ENCODE measurements around the gene ADAM11.

ADAM11 gene

DNA sequence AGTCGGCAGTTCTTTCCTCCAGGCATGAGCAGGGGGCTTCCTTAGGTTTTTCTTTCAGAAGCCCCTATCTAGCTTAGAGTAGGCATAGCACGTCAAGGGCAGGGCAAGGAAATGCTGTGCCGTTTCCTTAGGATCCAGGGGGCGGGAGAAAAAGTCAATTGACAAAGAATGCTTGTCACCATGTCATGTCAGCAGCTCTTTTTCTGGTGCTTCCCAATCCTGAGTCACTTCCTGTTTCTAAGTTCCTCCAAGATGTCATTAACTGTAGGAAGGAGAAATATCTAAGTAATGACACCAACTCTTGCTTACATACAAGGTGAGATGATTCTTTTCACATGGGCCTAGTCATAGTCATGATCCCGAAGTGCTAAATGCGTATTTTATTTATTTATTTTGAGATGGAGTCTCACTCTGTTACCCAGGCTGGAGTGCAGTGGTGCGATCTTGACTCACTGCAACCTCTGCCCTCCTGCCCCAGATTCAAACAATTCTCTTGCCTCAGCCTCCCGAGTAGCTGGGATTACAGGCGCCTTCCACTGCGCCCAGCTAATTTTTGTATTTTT, 36.1 kb downstream of the ADAM11 start (continued):
- TF ChIP-seq ZNF629 (tag by site-specific recombination; IDR thresholded peaks at IDR 0.05), result peak; percentile 91
- TF ChIP-seq ZNF658 (tag by site-specific recombination; IDR thresholded peaks at IDR 0.05), result no peak
- TF ChIP-seq ZNF155 (tag by site-specific recombination; IDR thresholded peaks at IDR 0.05), result no peak
- TF ChIP-seq, protein P1, sequence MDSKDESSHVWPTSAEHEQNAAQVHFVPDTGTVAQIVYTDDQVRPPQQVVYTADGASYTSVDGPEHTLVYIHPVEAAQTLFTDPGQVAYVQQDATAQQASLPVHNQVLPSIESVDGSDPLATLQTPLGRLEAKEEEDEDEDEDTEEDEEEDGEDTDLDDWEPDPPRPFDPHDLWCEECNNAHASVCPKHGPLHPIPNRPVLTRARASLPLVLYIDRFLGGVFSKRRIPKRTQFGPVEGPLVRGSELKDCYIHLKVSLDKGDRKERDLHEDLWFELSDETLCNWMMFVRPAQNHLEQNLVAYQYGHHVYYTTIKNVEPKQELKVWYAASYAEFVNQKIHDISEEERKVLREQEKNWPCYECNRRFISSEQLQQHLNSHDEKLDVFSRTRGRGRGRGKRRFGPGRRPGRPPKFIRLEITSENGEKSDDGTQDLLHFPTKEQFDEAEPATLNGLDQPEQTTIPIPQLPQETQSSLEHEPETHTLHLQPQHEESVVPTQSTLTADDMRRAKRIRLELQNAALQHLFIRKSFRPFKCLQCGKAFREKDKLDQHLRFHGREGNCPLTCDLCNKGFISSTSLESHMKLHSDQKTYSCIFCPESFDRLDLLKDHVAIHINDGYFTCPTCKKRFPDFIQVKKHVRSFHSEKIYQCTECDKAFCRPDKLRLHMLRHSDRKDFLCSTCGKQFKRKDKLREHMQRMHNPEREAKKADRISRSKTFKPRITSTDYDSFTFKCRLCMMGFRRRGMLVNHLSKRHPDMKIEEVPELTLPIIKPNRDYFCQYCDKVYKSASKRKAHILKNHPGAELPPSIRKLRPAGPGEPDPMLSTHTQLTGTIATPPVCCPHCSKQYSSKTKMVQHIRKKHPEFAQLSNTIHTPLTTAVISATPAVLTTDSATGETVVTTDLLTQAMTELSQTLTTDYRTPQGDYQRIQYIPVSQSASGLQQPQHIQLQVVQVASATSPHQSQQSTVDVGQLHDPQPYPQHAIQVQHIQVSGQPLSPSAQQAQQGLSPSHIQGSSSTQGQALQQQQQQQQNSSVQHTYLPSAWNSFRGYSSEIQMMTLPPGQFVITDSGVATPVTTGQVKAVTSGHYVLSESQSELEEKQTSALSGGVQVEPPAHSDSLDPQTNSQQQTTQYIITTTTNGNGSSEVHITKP (tag by site-specific recombination; IDR thresholded peaks at IDR 0.05), result peak; percentile 22; the same call in 1 of the 2 replicates
- TF ChIP-seq SP2 (tag by site-specific recombination; IDR thresholded peaks at IDR 0.05), result peak; percentile 14; the same call in 1 of the 2 replicates
- TF ChIP-seq, protein P2, sequence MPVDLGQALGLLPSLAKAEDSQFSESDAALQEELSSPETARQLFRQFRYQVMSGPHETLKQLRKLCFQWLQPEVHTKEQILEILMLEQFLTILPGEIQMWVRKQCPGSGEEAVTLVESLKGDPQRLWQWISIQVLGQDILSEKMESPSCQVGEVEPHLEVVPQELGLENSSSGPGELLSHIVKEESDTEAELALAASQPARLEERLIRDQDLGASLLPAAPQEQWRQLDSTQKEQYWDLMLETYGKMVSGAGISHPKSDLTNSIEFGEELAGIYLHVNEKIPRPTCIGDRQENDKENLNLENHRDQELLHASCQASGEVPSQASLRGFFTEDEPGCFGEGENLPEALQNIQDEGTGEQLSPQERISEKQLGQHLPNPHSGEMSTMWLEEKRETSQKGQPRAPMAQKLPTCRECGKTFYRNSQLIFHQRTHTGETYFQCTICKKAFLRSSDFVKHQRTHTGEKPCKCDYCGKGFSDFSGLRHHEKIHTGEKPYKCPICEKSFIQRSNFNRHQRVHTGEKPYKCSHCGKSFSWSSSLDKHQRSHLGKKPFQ (tag by site-specific recombination; IDR thresholded peaks at IDR 0.05), result no peak
- TF ChIP-seq, protein P3, sequence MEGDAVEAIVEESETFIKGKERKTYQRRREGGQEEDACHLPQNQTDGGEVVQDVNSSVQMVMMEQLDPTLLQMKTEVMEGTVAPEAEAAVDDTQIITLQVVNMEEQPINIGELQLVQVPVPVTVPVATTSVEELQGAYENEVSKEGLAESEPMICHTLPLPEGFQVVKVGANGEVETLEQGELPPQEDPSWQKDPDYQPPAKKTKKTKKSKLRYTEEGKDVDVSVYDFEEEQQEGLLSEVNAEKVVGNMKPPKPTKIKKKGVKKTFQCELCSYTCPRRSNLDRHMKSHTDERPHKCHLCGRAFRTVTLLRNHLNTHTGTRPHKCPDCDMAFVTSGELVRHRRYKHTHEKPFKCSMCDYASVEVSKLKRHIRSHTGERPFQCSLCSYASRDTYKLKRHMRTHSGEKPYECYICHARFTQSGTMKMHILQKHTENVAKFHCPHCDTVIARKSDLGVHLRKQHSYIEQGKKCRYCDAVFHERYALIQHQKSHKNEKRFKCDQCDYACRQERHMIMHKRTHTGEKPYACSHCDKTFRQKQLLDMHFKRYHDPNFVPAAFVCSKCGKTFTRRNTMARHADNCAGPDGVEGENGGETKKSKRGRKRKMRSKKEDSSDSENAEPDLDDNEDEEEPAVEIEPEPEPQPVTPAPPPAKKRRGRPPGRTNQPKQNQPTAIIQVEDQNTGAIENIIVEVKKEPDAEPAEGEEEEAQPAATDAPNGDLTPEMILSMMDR (tag by site-specific recombination; IDR thresholded peaks at IDR 0.05), result no peak
- TF ChIP-seq ZNF366 (tag by site-specific recombination; conservative IDR thresholded peaks at IDR 0.05), result peak; percentile 41
- no peak for TF ChIP-seq MYNN (tag by site-specific recombination; IDR thresholded peaks at IDR 0.05; ENCODE audit: borderline replicate concordance)
- TF ChIP-seq SP3 (tag by site-specific recombination; IDR thresholded peaks at IDR 0.05), result peak; percentile 25; the same call in 1 of the 2 replicates
- TF ChIP-seq ZNF624 (tag by site-specific recombination; IDR thresholded peaks at IDR 0.05), result no peak
- TF ChIP-seq, protein P4, sequence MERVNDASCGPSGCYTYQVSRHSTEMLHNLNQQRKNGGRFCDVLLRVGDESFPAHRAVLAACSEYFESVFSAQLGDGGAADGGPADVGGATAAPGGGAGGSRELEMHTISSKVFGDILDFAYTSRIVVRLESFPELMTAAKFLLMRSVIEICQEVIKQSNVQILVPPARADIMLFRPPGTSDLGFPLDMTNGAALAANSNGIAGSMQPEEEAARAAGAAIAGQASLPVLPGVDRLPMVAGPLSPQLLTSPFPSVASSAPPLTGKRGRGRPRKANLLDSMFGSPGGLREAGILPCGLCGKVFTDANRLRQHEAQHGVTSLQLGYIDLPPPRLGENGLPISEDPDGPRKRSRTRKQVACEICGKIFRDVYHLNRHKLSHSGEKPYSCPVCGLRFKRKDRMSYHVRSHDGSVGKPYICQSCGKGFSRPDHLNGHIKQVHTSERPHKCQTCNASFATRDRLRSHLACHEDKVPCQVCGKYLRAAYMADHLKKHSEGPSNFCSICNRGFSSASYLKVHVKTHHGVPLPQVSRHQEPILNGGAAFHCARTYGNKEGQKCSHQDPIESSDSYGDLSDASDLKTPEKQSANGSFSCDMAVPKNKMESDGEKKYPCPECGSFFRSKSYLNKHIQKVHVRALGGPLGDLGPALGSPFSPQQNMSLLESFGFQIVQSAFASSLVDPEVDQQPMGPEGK (tag by site-specific recombination; IDR thresholded peaks at IDR 0.05), result no peak
- TF ChIP-seq OSR2 (tag by site-specific recombination; IDR thresholded peaks at IDR 0.05), result no peak

DNA sequence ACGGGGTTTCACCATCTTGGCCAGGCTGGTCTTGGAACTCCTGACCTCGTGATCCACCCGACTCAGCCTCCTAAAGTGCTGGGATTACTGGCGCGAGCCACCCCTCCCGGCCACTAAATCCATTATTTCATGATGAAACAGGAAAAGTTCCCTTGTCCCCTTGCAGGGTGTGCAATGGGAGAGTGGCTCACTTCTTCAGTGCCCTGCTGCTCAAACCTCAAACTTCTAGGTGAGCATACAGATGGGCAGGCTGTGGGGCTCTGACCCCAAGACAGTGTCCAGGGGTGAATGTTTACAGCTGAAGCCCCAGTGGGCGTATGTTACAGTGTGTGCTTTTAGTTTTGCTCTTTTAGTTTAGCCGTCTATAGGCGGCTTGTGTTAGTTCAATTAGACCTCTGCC, 36.6 kb downstream of the ADAM11 start:
- no peak overlapping the region for H3K4me3 ChIP-seq (ENCODE audit: low read depth, low read length)
- H3K4me1 ChIP-seq (ENCODE audit: control insufficient read depth, insufficient read depth, low read length), result no peaks in the 10 kb centered on the region
- no peaks in the 10 kb centered on the region for H3K9me3 ChIP-seq (ENCODE audit: control insufficient read depth, insufficient read depth, low read depth, low read length)
- no peak for TF ChIP-seq ZSCAN16 (tag by site-specific recombination; IDR thresholded peaks at IDR 0.05)
- no peak for TF ChIP-seq ZNF571 (tag by site-specific recombination; IDR thresholded peaks at IDR 0.05)
- TF ChIP-seq ZNF175 (tag by site-specific recombination; IDR thresholded peaks at IDR 0.05), result no peak
- TF ChIP-seq ZNF529 (tag by site-specific recombination; IDR thresholded peaks at IDR 0.05; ENCODE audit: insufficient replicate concordance), result no peak
- TF ChIP-seq, protein P5, sequence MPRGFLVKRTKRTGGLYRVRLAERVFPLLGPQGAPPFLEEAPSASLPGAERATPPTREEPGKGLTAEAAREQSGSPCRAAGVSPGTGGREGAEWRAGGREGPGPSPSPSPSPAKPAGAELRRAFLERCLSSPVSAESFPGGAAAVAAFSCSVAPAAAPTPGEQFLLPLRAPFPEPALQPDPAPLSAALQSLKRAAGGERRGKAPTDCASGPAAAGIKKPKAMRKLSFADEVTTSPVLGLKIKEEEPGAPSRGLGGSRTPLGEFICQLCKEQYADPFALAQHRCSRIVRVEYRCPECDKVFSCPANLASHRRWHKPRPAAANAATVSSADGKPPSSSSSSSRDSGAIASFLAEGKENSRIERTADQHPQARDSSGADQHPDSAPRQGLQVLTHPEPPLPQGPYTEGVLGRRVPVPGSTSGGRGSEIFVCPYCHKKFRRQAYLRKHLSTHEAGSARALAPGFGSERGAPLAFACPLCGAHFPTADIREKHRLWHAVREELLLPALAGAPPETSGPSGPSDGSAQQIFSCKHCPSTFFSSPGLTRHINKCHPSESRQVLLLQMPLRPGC (tag by site-specific recombination; IDR thresholded peaks at IDR 0.05), result no peak
- TF ChIP-seq ZNF324 (tag by site-specific recombination; IDR thresholded peaks at IDR 0.05), result no peak
- TF ChIP-seq ZNF274 (IDR thresholded peaks at IDR 0.05; ENCODE audit: low read length), result no peak
- no peak for TF ChIP-seq ZNF274 (tag by site-specific recombination; IDR thresholded peaks at IDR 0.05; ENCODE audit: borderline replicate concordance)
- TF ChIP-seq ZNF654 (tag by site-specific recombination; IDR thresholded peaks at IDR 0.05; ENCODE audit: low read depth), result no peak
- no peak overlapping the region for H3K27ac ChIP-seq (ENCODE audit: extremely low read depth, low read depth, low read length)
- POLR2A ChIA-PET, result no interaction called here
- peaks cover 6 to 17% of the 10 kb centered on the region in 2 experiments; a peak in 2 of 3 replicates for H3K36me3 ChIP-seq (ENCODE audit: control insufficient read depth in 2 of 2, insufficient read depth in 1 of 2, low read length in 2 of 2)
- CTCF ChIA-PET, result interaction anchor here (0.6 to 2.4 kb wide), 4 partner anchors 13 to 217 kb away, joined by 3 to 14 read pairs (median 6); no protein-coding TSS in a partner anchor
